T-helper 2 cell treated with Interferon-gamma antibody and Interleukin-4, amounts not matched to agents 5 μg/mL and 100 μg/mL, for 36 hours (primary cell): ENCODE data around the gene BRD4.

Experiments
- DNase-seq: peaks from one replicate; pipeline ENCODE4 v3.0.0; 2021; ENCODE audit warnings: low spot score
- H3K27ac Mint-ChIP-seq: one replicate; pipeline ENCODE4 v1.8.0; 2021; ENCODE audit warnings: mild to moderate bottlenecking, mixed read lengths
- H3K27me3 Mint-ChIP-seq: one replicate; pipeline ENCODE4 v1.8.0; 2021; ENCODE audit warnings: low read depth, mixed read lengths
- H3K36me3 Mint-ChIP-seq: one replicate; pipeline ENCODE4 v1.8.0; 2021; ENCODE audit warnings: low read depth, mixed read lengths
- H3K4me1 Mint-ChIP-seq: one replicate; pipeline ENCODE4 v1.8.0; 2021; ENCODE audit warnings: low read depth, mixed read lengths
- H3K4me3 Mint-ChIP-seq: one replicate; pipeline ENCODE4 v1.8.0; 2022; ENCODE audit warnings: mild to moderate bottlenecking, moderate library complexity, mixed read lengths
- H3K9me3 Mint-ChIP-seq: one replicate; pipeline ENCODE4 v1.8.0; 2021; ENCODE audit warnings: mixed read lengths

The BRD4 gene

GRCh38 chr19:15315101-15315500 is 17.2 kb downstream of the BRD4 start:
- Mint-ChIP-seq H3K27me3 (no peaks in the 10 kb centered on the region), H3K9me3 (no peaks in the 10 kb centered on the region), H3K27ac (no peak overlapping the region), H3K36me3 (peaks cover 5% of the 10 kb centered on the region), H3K4me1 (peaks cover 34% of the 10 kb centered on the region), H3K4me3 (no peak overlapping the region)
- DNase-seq = no peak

GRCh38 chr19:15313649-15314279 is 18.6 kb downstream of the BRD4 start:
- no peaks in the 10 kb centered on the region for H3K27me3 Mint-ChIP-seq
- H3K9me3 Mint-ChIP-seq = no peaks in the 10 kb centered on the region
- H3K27ac Mint-ChIP-seq = no peak overlapping the region
- no peak overlapping the region for H3K4me3 Mint-ChIP-seq
- peaks cover 36% of the 10 kb centered on the region for H3K4me1 Mint-ChIP-seq
- H3K36me3 Mint-ChIP-seq = peaks cover 4% of the 10 kb centered on the region
- DNase-seq = no peak

GRCh38 chr19:15307169-15307568 is 25.2 kb downstream of the BRD4 start:
- Mint-ChIP-seq H3K4me1 (peaks cover 44% of the 10 kb centered on the region), H3K27me3 (no peaks in the 10 kb centered on the region), H3K4me3 (no peak overlapping the region), H3K36me3 (peaks cover 11% of the 10 kb centered on the region), H3K9me3 (no peaks in the 10 kb centered on the region), H3K27ac (no peak overlapping the region)
- no peak for DNase-seq

GRCh38 chr19:15305582-15306334 is 26.6 kb downstream of the BRD4 start:
- DNase-seq = no peak
- no peaks in the 10 kb centered on the region for H3K9me3 Mint-ChIP-seq
- peaks cover 7% of the 10 kb centered on the region for H3K36me3 Mint-ChIP-seq
- no peak overlapping the region for H3K27ac Mint-ChIP-seq
- H3K27me3 Mint-ChIP-seq = no peaks in the 10 kb centered on the region
- H3K4me3 Mint-ChIP-seq = no peak overlapping the region
- peaks cover 45% of the 10 kb centered on the region for H3K4me1 Mint-ChIP-seq

GRCh38 chr19:15304140-15304705 is 28.1 kb downstream of the BRD4 start:
- peak; percentile 43 for DNase-seq
- no peaks in the 10 kb centered on the region for H3K27me3 Mint-ChIP-seq
- H3K9me3 Mint-ChIP-seq = no peaks in the 10 kb centered on the region
- peaks cover 55% of the 10 kb centered on the region for H3K4me1 Mint-ChIP-seq
- H3K36me3 Mint-ChIP-seq = peaks cover 7% of the 10 kb centered on the region
- H3K27ac Mint-ChIP-seq = peak overlapping the region; percentile 65
- H3K4me3 Mint-ChIP-seq = no peak overlapping the region

- peaks cover 7% of the 10 kb centered on the region for H3K36me3 Mint-ChIP-seq
- no peak overlapping the region for H3K4me3 Mint-ChIP-seq
- H3K4me1 Mint-ChIP-seq = peaks cover 62% of the 10 kb centered on the region
- no peak for DNase-seq
- H3K27ac Mint-ChIP-seq = peak overlapping the region; percentile 49
- H3K27me3 Mint-ChIP-seq = no peaks in the 10 kb centered on the region
- no peaks in the 10 kb centered on the region for H3K9me3 Mint-ChIP-seq
Measured at GRCh38 chr19:15303105-15303780, 29.1 kb downstream of the BRD4 start.

- H3K27ac Mint-ChIP-seq = peak overlapping the region; percentile 54
- H3K9me3 Mint-ChIP-seq = no peaks in the 10 kb centered on the region
- H3K36me3 Mint-ChIP-seq = peaks cover 15% of the 10 kb centered on the region
- H3K4me1 Mint-ChIP-seq = peaks cover 65% of the 10 kb centered on the region
- H3K4me3 Mint-ChIP-seq = peak overlapping the region; percentile 27
- no peaks in the 10 kb centered on the region for H3K27me3 Mint-ChIP-seq
- peak; percentile 15 for DNase-seq
Measured at GRCh38 chr19:15300533-15301197, 31.7 kb downstream of the BRD4 start.

GRCh38 chr19:15299568-15300409 is 32.5 kb downstream of the BRD4 start:
- Mint-ChIP-seq H3K4me3 (peak overlapping the region; percentile 60), H3K4me1 (peaks cover 68% of the 10 kb centered on the region), H3K9me3 (no peaks in the 10 kb centered on the region), H3K27ac (peak overlapping the region; percentile 55), H3K36me3 (peaks cover 17% of the 10 kb centered on the region), H3K27me3 (no peaks in the 10 kb centered on the region)
- no peak for DNase-seq

- Mint-ChIP-seq H3K4me1 (peaks cover 67% of the 10 kb centered on the region), H3K27me3 (no peaks in the 10 kb centered on the region), H3K27ac (peak overlapping the region; percentile 80), H3K4me3 (peak overlapping the region; percentile 60), H3K36me3 (peaks cover 15% of the 10 kb centered on the region), H3K9me3 (no peaks in the 10 kb centered on the region)
- no peak for DNase-seq
Measured at GRCh38 chr19:15298847-15299567, 33.3 kb downstream of the BRD4 start.

GRCh38 chr19:15297416-15298224 is 34.7 kb downstream of the BRD4 start:
- no peaks in the 10 kb centered on the region for H3K9me3 Mint-ChIP-seq
- peaks cover 71% of the 10 kb centered on the region for H3K4me1 Mint-ChIP-seq
- H3K36me3 Mint-ChIP-seq = peaks cover 15% of the 10 kb centered on the region
- H3K4me3 Mint-ChIP-seq = peak overlapping the region; percentile 47
- no peak for DNase-seq
- H3K27ac Mint-ChIP-seq = peak overlapping the region; percentile 79
- no peaks in the 10 kb centered on the region for H3K27me3 Mint-ChIP-seq

- H3K36me3 Mint-ChIP-seq = peaks cover 15% of the 10 kb centered on the region
- no peaks in the 10 kb centered on the region for H3K9me3 Mint-ChIP-seq
- no peaks in the 10 kb centered on the region for H3K27me3 Mint-ChIP-seq
- DNase-seq = no peak
- peaks cover 74% of the 10 kb centered on the region for H3K4me1 Mint-ChIP-seq
- H3K4me3 Mint-ChIP-seq = peak overlapping the region; percentile 47
- peak overlapping the region; percentile 79 for H3K27ac Mint-ChIP-seq
Measured at GRCh38 chr19:15296841-15297415, 35.4 kb downstream of the BRD4 start.

GRCh38 chr19:15296353-15296752 is 36.0 kb downstream of the BRD4 start:
- H3K27me3 Mint-ChIP-seq = no peaks in the 10 kb centered on the region
- no peaks in the 10 kb centered on the region for H3K9me3 Mint-ChIP-seq
- peaks cover 15% of the 10 kb centered on the region for H3K36me3 Mint-ChIP-seq
- H3K4me3 Mint-ChIP-seq = peak overlapping the region; percentile 47
- H3K27ac Mint-ChIP-seq = peak overlapping the region; percentile 58
- H3K4me1 Mint-ChIP-seq = peaks cover 80% of the 10 kb centered on the region
- DNase-seq = no peak
